Frontal cortex (tissue), 4 donors: ENCODE measurements around the gene PHF21A. TPM values are rescaled to one million over a fixed set of nuclear protein-coding genes. Genes with fewer than 3 reads are reported as not detected.
"Not testable (repeated sequence)": the region's sequence is repeated elsewhere in the genome, so short reads cannot be mapped to it uniquely, and the experiment has no call there.

Source experiments
- DNase-seq, 2 donors: peaks; one replicate each; pipeline ENCODE4 v3.0.0; 2012; ENCODE audit warnings: low spot score in 2 of 2
- FAIRE-seq: peaks from 2 replicates; lab custom pipeline; 2012; peaks lifted over from hg19 to GRCh38; lab: Jason Lieb, UNC
- total RNA-seq: library from RNA; depleted of rRNA; stranded (reverse); fragments of >200 nt; gene quantifications from one replicate; pipeline ENCODE4 v1.2.3, GENCODE V29; 2014
- donor health status: control.
- donor health status: control.
- donor health status: control.

Gene PHF21A
- total RNA-seq, 1 donor from 2014 or later = 28.9 TPM

DNA sequence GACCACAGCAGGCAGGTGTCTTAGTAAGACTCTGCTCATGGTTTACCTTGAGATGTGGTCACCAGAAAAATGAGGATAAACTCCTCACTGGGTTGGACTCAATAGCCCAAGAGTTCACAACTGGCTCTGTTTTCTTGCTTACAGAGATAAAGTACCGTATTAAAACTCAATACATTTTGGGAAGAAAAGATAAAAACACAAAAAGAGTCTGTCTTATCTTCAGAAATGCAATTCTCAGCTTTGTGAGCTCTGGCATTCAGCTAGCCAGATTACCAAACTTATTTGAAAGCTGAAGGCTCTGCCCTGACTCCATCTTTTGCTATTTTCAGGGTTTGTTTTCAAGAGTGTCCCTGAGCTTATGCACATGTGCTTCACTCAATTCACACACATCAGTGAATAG is 75.4 kb downstream of the PHF21A start:
- DNase-seq (no peak), FAIRE-seq (no peak)

- DNase-seq (no peak), FAIRE-seq (no peak)
Observed at GRCh38 chr11:46044601-46045000, 76.7 kb downstream of the PHF21A start.

GRCh38 chr11:46039990-46040389 is 81.3 kb downstream of the PHF21A start:
- DNase-seq (no peak), FAIRE-seq (no peak)

DNA sequence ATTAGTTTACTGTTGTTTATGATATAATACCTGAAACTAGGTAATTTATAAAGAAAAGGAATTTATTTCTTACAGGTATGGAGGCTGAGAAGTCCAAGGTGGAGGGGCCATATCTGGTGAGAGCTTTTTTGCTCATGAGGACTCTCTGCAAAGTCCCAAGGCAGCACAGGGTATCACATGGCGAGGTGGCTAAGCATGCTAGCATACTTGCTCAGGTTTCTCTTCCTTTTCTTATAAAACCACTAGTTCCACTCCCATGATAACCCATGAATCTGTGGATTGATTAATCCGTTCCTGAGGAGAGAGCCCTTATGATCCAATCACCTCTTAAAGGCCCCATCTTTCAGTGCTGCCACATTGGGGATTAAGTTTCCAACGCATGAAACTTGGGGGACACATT is 82.7 kb downstream of the PHF21A start:
- FAIRE-seq (no peak), DNase-seq (no peak)

- no peak for FAIRE-seq
- no peak for DNase-seq
Observed at GRCh38 chr11:46036969-46037368, 84.3 kb downstream of the PHF21A start.

DNA sequence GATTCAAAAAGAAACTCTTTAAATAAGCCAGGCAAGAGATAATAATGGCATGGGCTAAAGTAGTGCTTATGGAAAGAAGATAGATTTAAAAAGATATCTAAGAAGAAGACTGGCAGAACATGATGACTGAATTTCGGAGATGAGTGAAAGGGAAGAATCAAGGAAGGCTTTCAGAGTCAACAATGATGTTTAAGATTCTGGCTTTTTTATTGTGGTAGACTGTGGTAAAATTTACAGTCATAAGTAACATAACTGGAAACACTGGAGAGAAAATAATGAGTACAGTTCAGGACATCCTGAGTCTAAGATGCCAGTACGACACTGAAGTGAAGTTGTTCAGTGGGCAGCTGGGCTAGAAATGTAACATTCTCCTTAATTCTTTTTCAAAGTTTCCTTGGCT is 85.2 kb downstream of the PHF21A start:
- no peak for FAIRE-seq
- DNase-seq = no peak

GRCh38 chr11:46034041-46034440 is 87.2 kb downstream of the PHF21A start:
- DNase-seq (no peak), FAIRE-seq (no peak)

GRCh38 chr11:46026606-46027293 is 94.5 kb downstream of the PHF21A start:
- FAIRE-seq = no peak
- no peak for DNase-seq

- FAIRE-seq (no peak), DNase-seq (no peak)
Observed at GRCh38 chr11:46020084-46020599, 101.1 kb downstream of the PHF21A start.

DNA sequence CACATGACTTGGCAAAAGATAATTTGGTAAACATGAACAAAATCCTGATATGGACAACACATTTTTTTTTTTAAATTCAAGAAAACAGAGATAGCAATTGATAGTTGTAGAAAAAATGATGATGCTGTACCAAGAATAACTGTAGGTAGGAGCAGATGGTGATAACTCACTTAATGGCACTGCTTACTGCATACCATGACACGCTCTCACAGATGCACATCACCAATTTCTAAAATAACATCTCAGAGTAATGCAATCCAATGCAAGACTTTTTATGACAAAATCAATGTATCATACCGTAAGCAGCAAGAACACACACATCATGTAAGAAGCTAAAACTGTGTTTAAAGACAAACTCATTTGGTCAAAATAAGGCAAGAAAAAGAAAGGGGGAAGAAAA is 102.6 kb downstream of the PHF21A start:
- DNase-seq (no peak), FAIRE-seq (no peak)

DNA sequence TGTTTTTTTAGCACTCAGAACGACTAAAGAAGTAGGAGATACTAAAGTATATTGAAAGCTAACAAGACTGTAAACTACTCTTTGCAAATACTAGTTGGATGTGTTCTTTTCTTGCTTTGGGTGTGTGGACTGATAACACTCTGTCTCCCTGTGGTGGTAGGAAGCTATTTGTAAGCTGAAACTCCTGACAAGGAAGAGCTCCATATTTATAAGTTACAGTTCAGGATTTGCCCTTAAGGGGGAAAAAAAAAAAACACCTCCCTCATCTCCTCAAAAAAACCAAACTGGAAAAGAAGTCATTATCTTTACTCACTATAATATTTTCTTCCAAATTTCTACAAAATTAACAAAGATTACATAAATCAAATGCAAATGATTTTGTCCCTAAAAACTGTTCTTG is 103.9 kb downstream of the PHF21A start:
- FAIRE-seq (no peak), DNase-seq (no peak)

DNA sequence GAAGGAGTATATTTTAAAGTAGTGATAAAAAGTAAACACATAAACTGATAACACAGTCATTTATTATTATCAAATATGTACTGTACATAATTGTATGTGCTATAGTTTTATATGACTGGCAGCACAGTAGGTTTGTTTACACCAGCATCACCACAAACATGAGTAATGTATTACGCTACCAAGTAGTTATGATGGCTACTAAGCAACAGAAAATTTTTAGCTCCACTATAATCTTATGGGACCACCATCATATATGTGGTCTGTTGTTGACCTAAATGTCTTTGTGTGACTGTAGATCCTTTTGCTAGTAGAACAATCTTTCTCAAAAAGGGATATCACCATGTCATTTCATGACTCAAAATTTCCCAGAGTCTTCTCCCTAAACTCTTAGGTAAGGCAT is 105.3 kb downstream of the PHF21A start:
- DNase-seq (no peak), FAIRE-seq (no peak)

DNA sequence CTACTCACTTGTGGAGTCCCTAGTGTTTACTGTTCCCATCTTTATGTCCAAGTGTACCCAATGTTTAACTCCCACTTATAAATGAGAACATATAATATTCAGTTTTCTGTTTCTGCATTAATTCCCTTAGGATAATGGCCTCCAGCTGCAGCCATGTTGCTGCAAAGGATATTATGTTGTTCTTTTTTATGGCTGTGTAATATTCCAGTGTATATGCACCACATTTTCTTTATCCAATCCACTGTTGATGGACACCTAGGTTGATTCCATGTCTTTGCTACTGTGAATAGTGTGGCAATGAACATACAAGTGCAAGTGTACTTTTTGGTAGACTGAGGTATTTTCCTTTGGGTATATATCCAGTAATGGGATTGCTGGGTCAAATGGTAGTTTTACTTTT is 107.1 kb downstream of the PHF21A start:
- DNase-seq, FAIRE-seq: not testable (repeated sequence)

GRCh38 chr11:46012185-46012584 is 109.1 kb downstream of the PHF21A start:
- FAIRE-seq (no peak), DNase-seq (no peak)

DNA sequence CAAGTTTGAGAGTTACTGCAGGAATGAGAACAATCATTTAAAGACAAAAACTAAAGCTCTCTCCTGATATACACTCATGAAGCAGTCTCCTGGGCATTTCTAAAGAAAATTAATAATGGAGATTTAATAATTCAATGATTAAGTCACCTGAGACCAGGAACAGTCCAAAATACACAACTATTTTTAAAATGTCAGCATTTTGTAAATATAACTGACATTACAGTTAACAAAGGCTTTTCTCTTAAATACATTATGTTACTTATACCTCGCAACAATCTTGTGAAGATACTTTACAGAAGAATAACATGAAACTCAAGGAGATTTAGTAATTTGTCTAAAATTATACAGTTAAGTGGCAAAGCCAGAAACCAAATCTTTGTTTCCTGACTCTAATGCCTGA is 111.2 kb downstream of the PHF21A start:
- DNase-seq (no peak), FAIRE-seq (no peak)

- FAIRE-seq = no peak
Observed at GRCh38 chr11:46009647-46010046, 111.6 kb downstream of the PHF21A start.

DNA sequence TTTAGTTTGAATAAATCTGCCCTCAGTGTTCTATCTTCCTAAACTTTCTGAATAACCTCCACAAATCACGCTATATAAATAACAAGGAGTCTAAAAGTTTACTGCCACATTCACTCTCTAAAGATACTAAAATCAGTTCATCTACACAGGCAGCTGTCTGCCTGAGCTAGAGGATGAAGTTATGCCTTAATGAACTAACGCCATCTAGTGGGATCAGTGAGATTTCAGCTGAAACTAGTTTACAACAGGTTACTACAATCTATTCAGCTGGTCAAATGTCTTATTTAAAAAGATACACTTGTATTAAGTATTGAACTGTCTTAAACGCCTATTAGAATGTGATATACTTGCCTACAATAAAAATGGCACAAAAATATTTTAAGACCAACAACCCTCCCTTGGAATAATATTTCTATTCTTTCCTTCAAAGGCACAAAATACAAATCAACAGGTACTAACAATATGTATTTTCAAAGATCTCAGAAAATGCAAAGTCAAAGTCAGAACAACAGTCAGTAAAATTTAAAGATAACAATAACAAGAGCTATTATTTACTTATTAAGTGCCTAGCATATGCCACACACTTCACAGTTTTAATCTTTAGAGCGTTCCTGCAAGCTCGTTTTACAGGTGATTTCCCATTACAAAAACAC is 114.7 kb downstream of the PHF21A start:
- peak; percentile 93 for FAIRE-seq
- DNase-seq = peak; percentile 22 to 50

More at GRCh38 chr11:46009647-46010046, 111.6 kb downstream of the PHF21A start:
- no peak for DNase-seq

DNA sequence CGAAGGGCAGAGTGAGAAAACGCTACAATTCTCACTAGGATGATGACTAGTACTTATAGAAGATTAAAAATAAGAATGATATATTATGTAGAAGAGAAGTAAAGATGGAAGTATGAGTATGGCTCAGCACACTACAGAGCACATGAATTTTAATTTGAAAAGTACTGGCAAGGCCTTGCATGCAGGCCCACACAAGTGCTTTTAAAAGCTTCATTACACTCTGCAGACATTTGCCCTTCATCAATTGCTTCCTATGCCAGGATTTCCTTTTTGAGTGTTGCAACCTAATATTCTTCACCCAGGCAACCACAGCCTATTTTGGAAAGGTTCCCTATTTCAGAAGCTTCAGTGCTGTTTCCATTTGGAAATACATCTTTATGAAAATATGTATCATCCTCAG is 117.7 kb downstream of the PHF21A start:
- no peak for DNase-seq
- no peak for FAIRE-seq

DNA sequence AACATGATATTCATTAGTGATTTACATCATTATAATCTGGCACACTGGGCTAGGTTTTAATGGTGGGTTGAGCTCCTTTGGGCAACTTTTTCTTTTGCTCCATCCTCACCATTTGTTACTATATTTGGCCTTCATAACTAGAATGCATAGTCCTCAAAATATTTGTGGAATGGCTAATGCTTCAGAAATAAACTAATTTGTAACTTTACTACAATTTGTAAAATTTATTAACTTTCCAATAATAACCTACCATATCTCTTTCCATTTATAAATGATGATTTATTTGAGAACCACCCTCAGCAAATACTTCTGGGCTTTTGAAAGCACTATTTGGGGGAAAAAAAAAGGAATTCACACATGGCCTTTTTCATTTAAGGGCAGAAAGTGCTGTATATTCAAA is 119.1 kb downstream of the PHF21A start:
- no peak for FAIRE-seq
- no peak for DNase-seq

DNA sequence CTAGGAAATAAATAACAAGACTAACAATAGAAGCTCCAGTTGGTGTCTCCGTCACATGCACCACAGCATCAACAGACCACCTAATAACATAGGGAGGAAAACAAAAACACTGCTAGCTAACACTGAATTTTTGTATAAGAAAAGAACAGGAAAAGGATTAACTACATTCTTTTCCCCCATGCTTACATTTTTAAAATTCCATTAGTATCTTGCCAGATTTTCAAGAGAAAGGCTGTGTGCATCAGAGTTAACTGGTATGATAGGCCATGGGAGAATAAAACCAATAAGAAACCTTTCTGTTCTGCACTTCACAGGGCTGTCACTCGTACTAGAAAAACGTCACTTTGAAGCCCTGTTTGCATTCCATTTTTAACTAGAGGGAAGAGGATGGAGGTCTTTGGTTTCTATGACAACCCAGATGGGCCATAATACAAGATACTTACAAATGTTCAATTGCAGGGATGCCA is 119.8 kb downstream of the PHF21A start:
- no peak for FAIRE-seq
- no peak for DNase-seq

GRCh38 chr11:45997599-45997998 is 123.7 kb downstream of the PHF21A start:
- FAIRE-seq (no peak), DNase-seq (no peak)
